Fibroblast of lung (primary cell): ENCODE measurements around the gene DLL3.

Experiments
- EZH2 ChIP-seq: IDR thresholded peaks from 2 replicates; pipeline ENCODE4 v1.5.1; 2012; ENCODE audit warnings: low read length, control low read depth, mild to moderate bottlenecking; ENCODE audit errors: missing control alignments
- TF ChIP-seq, protein P1 (sequence below), 2 donors: IDR thresholded peaks in 1 of 2; conservative IDR thresholded peaks in 1 of 2; 1 replicate in 1 of 2; 2 replicates in 1 of 2; pipeline ENCODE4 v1.5.1; 2011 to 2012; ENCODE audit warnings: low read length in 2 of 2, control low read depth in 1 of 2, inconsistent platforms in 1 of 2, low read depth in 1 of 2, mild to moderate bottlenecking in 1 of 2

DNA sequence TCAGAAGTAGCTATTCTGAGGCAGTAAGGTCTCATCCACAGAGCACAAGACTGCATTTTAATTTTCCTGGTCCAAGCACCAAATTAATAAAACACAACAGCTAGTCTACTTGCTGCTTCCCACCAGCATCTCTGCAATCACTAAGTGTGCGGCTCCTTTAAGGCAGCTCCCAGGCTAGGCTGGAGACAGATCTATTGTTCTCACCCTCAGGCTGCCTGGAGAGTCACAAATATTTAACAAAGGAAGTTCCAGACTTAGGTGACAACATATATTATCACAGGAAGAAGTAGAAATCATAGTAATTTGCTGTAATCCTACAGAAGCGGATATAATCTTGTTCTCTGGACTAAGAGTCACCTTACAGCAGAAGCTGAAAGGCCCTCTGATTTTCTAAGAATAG, 43.5 kb downstream of the DLL3 start:
- TF ChIP-seq, protein P1, sequence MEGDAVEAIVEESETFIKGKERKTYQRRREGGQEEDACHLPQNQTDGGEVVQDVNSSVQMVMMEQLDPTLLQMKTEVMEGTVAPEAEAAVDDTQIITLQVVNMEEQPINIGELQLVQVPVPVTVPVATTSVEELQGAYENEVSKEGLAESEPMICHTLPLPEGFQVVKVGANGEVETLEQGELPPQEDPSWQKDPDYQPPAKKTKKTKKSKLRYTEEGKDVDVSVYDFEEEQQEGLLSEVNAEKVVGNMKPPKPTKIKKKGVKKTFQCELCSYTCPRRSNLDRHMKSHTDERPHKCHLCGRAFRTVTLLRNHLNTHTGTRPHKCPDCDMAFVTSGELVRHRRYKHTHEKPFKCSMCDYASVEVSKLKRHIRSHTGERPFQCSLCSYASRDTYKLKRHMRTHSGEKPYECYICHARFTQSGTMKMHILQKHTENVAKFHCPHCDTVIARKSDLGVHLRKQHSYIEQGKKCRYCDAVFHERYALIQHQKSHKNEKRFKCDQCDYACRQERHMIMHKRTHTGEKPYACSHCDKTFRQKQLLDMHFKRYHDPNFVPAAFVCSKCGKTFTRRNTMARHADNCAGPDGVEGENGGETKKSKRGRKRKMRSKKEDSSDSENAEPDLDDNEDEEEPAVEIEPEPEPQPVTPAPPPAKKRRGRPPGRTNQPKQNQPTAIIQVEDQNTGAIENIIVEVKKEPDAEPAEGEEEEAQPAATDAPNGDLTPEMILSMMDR (conservative IDR thresholded peaks at IDR 0.05 in 1 of 2, IDR thresholded peaks at IDR 0.05 in 1 of 2; ENCODE audit: low read depth in 1 of 2, low read length in 2 of 2), result no peak
- TF ChIP-seq EZH2, result no peak
